H9 (cell line): ENCODE measurements around the gene ZNRF1. TPM values are rescaled to one million over a fixed set of nuclear protein-coding genes. Genes with fewer than 3 reads are reported as not detected.
"Not testable (repeated sequence)": the region's sequence is repeated elsewhere in the genome, so short reads cannot be mapped to it uniquely, and the experiment has no call there.

Experiments used
- DNase-seq: peaks from one replicate; pipeline ENCODE4 v3.0.0-alpha.2; 2017
- H2AFZ ChIP-seq: one replicate; pipeline ENCODE4 v1.6.1; 2013; ENCODE audit warnings: mild to moderate bottlenecking, low read length, control low read depth, moderate library complexity
- H2AK5ac ChIP-seq: 2 replicates; pipeline ENCODE4 v1.6.1; 2013; ENCODE audit warnings: low read length, control low read depth, mixed read lengths; ENCODE audit not compliant: insufficient read length
- H2BK120ac ChIP-seq: one replicate; pipeline ENCODE4 v1.6.1; 2013; ENCODE audit warnings: low read depth, mild to moderate bottlenecking, low read length, control low read depth, inconsistent platforms; ENCODE audit not compliant: poor library complexity, severe bottlenecking
- H2BK12ac ChIP-seq: 2 replicates; pipeline ENCODE4 v1.6.1; 2013; ENCODE audit warnings: low read length, control low read depth, mixed read lengths, low read depth; ENCODE audit not compliant: insufficient read length
- H2BK15ac ChIP-seq: 2 replicates; pipeline ENCODE4 v1.6.1; 2013; ENCODE audit warnings: low read depth, low read length, control low read depth
- H2BK20ac ChIP-seq: one replicate; pipeline ENCODE4 v1.6.1; 2013; ENCODE audit warnings: low read depth, mild to moderate bottlenecking, low read length, control low read depth, inconsistent platforms; ENCODE audit not compliant: poor library complexity, severe bottlenecking
- H2BK5ac ChIP-seq: 2 replicates; pipeline ENCODE4 v1.6.1; 2013; ENCODE audit warnings: low read length, control low read depth, mixed read lengths; ENCODE audit not compliant: insufficient read length
- H3K14ac ChIP-seq: 2 replicates; pipeline ENCODE4 v1.6.1; 2013; ENCODE audit warnings: low read length, control low read depth; ENCODE audit not compliant: insufficient read depth
- H3K18ac ChIP-seq: 2 replicates; pipeline ENCODE4 v1.6.1; 2013; ENCODE audit warnings: low read depth, mild to moderate bottlenecking, mixed read lengths, low read length, control low read depth; ENCODE audit not compliant: insufficient read length
- H3K23ac ChIP-seq: 2 replicates; pipeline ENCODE4 v1.6.1; 2013; ENCODE audit warnings: low read length, control low read depth, mixed read lengths, low read depth; ENCODE audit not compliant: insufficient read length
- H3K23me2 ChIP-seq: 2 replicates; pipeline ENCODE4 v1.6.1; 2013; ENCODE audit warnings: low read depth, mild to moderate bottlenecking, mixed read lengths, low read length, control low read depth; ENCODE audit not compliant: insufficient read length, poor library complexity, severe bottlenecking
- H3K27ac ChIP-seq: 2 replicates; pipeline ENCODE4 v1.5.1; 2013; ENCODE audit warnings: low read length, control low read depth, mixed read lengths, low read depth; ENCODE audit not compliant: insufficient read length
- H3K27me3 ChIP-seq: 2 replicates; pipeline ENCODE4 v1.6.1; 2013; ENCODE audit warnings: low read length, control low read depth, inconsistent platforms; ENCODE audit not compliant: insufficient read depth
- H3K4ac ChIP-seq: 2 replicates; pipeline ENCODE4 v1.6.1; 2013; ENCODE audit warnings: low read depth, mild to moderate bottlenecking, control low read depth, inconsistent platforms, low read length, moderate library complexity
- H3K4me1 ChIP-seq: 2 replicates; pipeline ENCODE4 v1.6.1; 2013; ENCODE audit warnings: low read length, control low read depth, inconsistent platforms; ENCODE audit not compliant: insufficient read depth
- H3K4me2 ChIP-seq: 2 replicates; pipeline ENCODE4 v1.6.1; 2013; ENCODE audit warnings: low read length, control low read depth, mixed read lengths; ENCODE audit not compliant: insufficient read length, insufficient read depth
- H3K56ac ChIP-seq: 2 replicates; pipeline ENCODE4 v1.6.1; 2013; ENCODE audit warnings: low read depth, mild to moderate bottlenecking, mixed read lengths, low read length, control low read depth; ENCODE audit not compliant: insufficient read length
- H3K79me1 ChIP-seq: 2 replicates; pipeline ENCODE4 v1.6.1; 2013; ENCODE audit warnings: low read depth, mild to moderate bottlenecking, moderate library complexity, low read length, control low read depth, inconsistent platforms; ENCODE audit not compliant: insufficient read depth, poor library complexity, severe bottlenecking
- H3K79me2 ChIP-seq: 2 replicates; pipeline ENCODE4 v1.6.1; 2013; ENCODE audit warnings: low read length, control low read depth, inconsistent platforms; ENCODE audit not compliant: insufficient read depth
- H3K9ac ChIP-seq: 2 replicates; pipeline ENCODE4 v1.6.1; 2013; ENCODE audit warnings: low read length, control low read depth, mixed read lengths; ENCODE audit not compliant: insufficient read length; ENCODE audit errors: extremely low read depth
- H3K9me3 ChIP-seq: one replicate; pipeline ENCODE4 v1.6.1; 2013; ENCODE audit warnings: low read depth, low read length, inconsistent platforms; ENCODE audit not compliant: control insufficient read depth
- H3T11ph ChIP-seq: one replicate; pipeline ENCODE4 v1.6.1; 2013; ENCODE audit warnings: mild to moderate bottlenecking, low read length, control low read depth, inconsistent platforms
- H4K20me1 ChIP-seq: one replicate; pipeline ENCODE4 v1.6.1; 2013; ENCODE audit not compliant: control insufficient read depth, insufficient read length, insufficient read depth
- H4K5ac ChIP-seq: 2 replicates; pipeline ENCODE4 v1.6.1; 2013; ENCODE audit warnings: low read depth, mild to moderate bottlenecking, mixed read lengths, low read length, control low read depth; ENCODE audit not compliant: insufficient read length
- H4K8ac ChIP-seq: replicated peaks from 2 replicates; pipeline ENCODE4 v1.6.1; 2013; ENCODE audit warnings: low read length, control low read depth, mixed read lengths, low read depth; ENCODE audit not compliant: insufficient read length
- H4K91ac ChIP-seq: 2 replicates; pipeline ENCODE4 v1.6.1; 2013; ENCODE audit warnings: low read depth, mild to moderate bottlenecking, moderate library complexity, mixed read lengths, low read length, control low read depth; ENCODE audit not compliant: insufficient read length
- H3K27ac Mint-ChIP-seq, 3 experiments: 2 replicates in 2 of 3; 3 replicates in 1 of 3; pipeline ENCODE4 v1.8.0; 2020 to 2021; ENCODE audit warnings: mixed read lengths in 3 of 3, mild to moderate bottlenecking in 1 of 3, moderate library complexity in 1 of 3
- H3K27me3 Mint-ChIP-seq: 2 replicates; pipeline ENCODE4 v1.8.0; 2021; ENCODE audit warnings: low read depth, mild to moderate bottlenecking, moderate library complexity, mixed read lengths
- H3K36me3 Mint-ChIP-seq, 3 experiments: 2 replicates in 2 of 3; 3 replicates in 1 of 3; pipeline ENCODE4 v1.8.0; 2020 to 2021; ENCODE audit warnings: low read depth in 3 of 3, mixed read lengths in 3 of 3; ENCODE audit not compliant: insufficient read depth in 1 of 3
- H3K4me1 Mint-ChIP-seq, 2 experiments: 2 replicates each; pipeline ENCODE4 v1.8.0; 2020; ENCODE audit warnings: mixed read lengths in 2 of 2
- H3K4me3 Mint-ChIP-seq, 2 experiments: 2 replicates in 1 of 2; 3 replicates in 1 of 2; pipeline ENCODE4 v1.8.0; 2020 to 2021; ENCODE audit warnings: mild to moderate bottlenecking in 2 of 2, mixed read lengths in 2 of 2, moderate library complexity in 1 of 2
- H3K9me3 Mint-ChIP-seq, 2 experiments: 2 replicates in 1 of 2; 3 replicates in 1 of 2; pipeline ENCODE4 v1.8.0; 2020; ENCODE audit warnings: mild to moderate bottlenecking in 2 of 2, mixed read lengths in 2 of 2, moderate library complexity in 1 of 2
- WGBS: extraction: QIAGEN DNeasy Blood & Tissue Kit; methylation state at CpG from one replicate; pipeline ENCODE4 v1.1.7; 2013; ENCODE audit warnings: missing lambda C conversion rate, low lambda C conversion rate, mixed read lengths; ENCODE audit not compliant: insufficient read length; ENCODE audit errors: extremely low coverage; 5-methylcytosine and 5-hydroxymethylcytosine counted together
- total RNA-seq: library from RNA; stranded (reverse); gene quantifications from 2 replicates; pipeline ENCODE4 v1.2.1, GENCODE V29; 2021
- TF ChIP-seq, protein P1 (sequence below): fragments of 200-600 bp; sonication (generic); conservative IDR thresholded peaks from 3 replicates; pipeline ENCODE4 v1.8.0; 2021; ENCODE audit warnings: antibody characterized with exemption, mild to moderate bottlenecking

The ZNRF1 gene
- total RNA-seq, 1 experiment from 2014 or later, result 49.6 TPM

- Histone ChIP-seq H2BK120ac (no peak overlapping the region), H2BK15ac (no peak overlapping the region), H3K4me2 (no peak overlapping the region), H3K14ac (no peak overlapping the region), H3K79me2 (peaks cover 12% of the 10 kb centered on the region; the same call in 1 of the 2 replicates), H3T11ph (no peak overlapping the region), H3K23me2 (no peaks in the 10 kb centered on the region), H4K91ac (no peak overlapping the region), H3K27ac (no peak overlapping the region), H2BK20ac (no peak overlapping the region), H3K18ac (no peak overlapping the region), H3K4me1 (peaks cover 7% of the 10 kb centered on the region; the same call in 1 of the 2 replicates), H4K20me1 (no peaks in the 10 kb centered on the region), H3K56ac (no peak overlapping the region), H4K5ac (no peak overlapping the region), H3K9ac (no peak overlapping the region), H2AFZ (no peak overlapping the region), H4K8ac (no peak overlapping the region), H3K23ac (no peak overlapping the region), H2BK5ac (no peak overlapping the region), H2AK5ac (no peak overlapping the region), H2BK12ac (no peak overlapping the region), H3K79me1 (peaks cover 6% of the 10 kb centered on the region), H3K4ac (no peak overlapping the region), H3K9me3 (no peaks in the 10 kb centered on the region), H3K27me3 (no peaks in the 10 kb centered on the region)
- Mint-ChIP-seq H3K9me3 (no peaks in the 10 kb centered on the region), H3K4me1 (peaks cover 19% of the 10 kb centered on the region in 2 experiments), H3K27me3 (no peaks in the 10 kb centered on the region), H3K4me3 (no peak overlapping the region), H3K36me3 (peaks cover 0 to 10% (median 3%) of the 10 kb centered on the region in 3 experiments; a peak in 4 of 7 replicates), H3K27ac (peak overlapping the region in 2 of 3 experiments; percentile 26 to 74; a peak in 2 of 7 replicates)
- TF ChIP-seq, protein P1, sequence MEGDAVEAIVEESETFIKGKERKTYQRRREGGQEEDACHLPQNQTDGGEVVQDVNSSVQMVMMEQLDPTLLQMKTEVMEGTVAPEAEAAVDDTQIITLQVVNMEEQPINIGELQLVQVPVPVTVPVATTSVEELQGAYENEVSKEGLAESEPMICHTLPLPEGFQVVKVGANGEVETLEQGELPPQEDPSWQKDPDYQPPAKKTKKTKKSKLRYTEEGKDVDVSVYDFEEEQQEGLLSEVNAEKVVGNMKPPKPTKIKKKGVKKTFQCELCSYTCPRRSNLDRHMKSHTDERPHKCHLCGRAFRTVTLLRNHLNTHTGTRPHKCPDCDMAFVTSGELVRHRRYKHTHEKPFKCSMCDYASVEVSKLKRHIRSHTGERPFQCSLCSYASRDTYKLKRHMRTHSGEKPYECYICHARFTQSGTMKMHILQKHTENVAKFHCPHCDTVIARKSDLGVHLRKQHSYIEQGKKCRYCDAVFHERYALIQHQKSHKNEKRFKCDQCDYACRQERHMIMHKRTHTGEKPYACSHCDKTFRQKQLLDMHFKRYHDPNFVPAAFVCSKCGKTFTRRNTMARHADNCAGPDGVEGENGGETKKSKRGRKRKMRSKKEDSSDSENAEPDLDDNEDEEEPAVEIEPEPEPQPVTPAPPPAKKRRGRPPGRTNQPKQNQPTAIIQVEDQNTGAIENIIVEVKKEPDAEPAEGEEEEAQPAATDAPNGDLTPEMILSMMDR, result no peak
- no CpG with 5 or more reads among the region's 8 CpGs for WGBS
- no peak for DNase-seq
These were observed 13.7 kb downstream of the ZNRF1 start for GRCh38 chr16:75012380-75013081.

GRCh38 chr16:75013123-75013522, 14.3 kb downstream of the ZNRF1 start:
- H4K20me1 ChIP-seq, H2AFZ ChIP-seq, H3K23ac ChIP-seq, H3K4me2 ChIP-seq, H2BK20ac ChIP-seq, H2BK12ac ChIP-seq, H3K23me2 ChIP-seq, H3K14ac ChIP-seq, H2BK15ac ChIP-seq, H3K79me1 ChIP-seq, H3K27ac Mint-ChIP-seq, H3K4me3 Mint-ChIP-seq, H3K36me3 Mint-ChIP-seq, H3K27me3 Mint-ChIP-seq, H3K4me1 ChIP-seq, H2AK5ac ChIP-seq, H3K9me3 ChIP-seq, H3K4ac ChIP-seq, H3T11ph ChIP-seq, H3K9me3 Mint-ChIP-seq, H3K18ac ChIP-seq, H4K8ac ChIP-seq, H3K9ac ChIP-seq, H3K27me3 ChIP-seq, H2BK5ac ChIP-seq, H4K5ac ChIP-seq, DNase-seq, H3K56ac ChIP-seq, H3K27ac ChIP-seq, H2BK120ac ChIP-seq, H4K91ac ChIP-seq: not testable (repeated sequence)
- peaks cover 12% of the 10 kb centered on the region; the same call in 1 of the 2 replicates for H3K79me2 ChIP-seq
- peaks cover 22 to 24% of the 10 kb centered on the region in 2 experiments for H3K4me1 Mint-ChIP-seq
- WGBS, result no CpG with 5 or more reads among the region's 6 CpGs
